Panc1 (cell line): ENCODE results near the gene KCNA3. TPM values are rescaled to one million over a fixed set of nuclear protein-coding genes. Genes with fewer than 3 reads are reported as not detected.

ENCODE experiments used
- ATAC-seq: fragments of 200-7000 bp; cut with Tn5 transposase; 2 replicates; pipeline ENCODE4 v1.9.1; 2020; ENCODE audit warnings: mild to moderate bottlenecking, moderate library complexity
- BruUV-seq: library from RNA; stranded (reverse); fragments of 400-500 nt; replicated peaks from 2 replicates; lab custom pipeline; 2021; lab: Mats Ljungman, UMichigan
- CTCF ChIA-PET: fragments of 300-600 bp; sonication (Branson Sonifier 250); formaldehyde crosslinking; loops from one replicate; lab custom pipeline; 2022; ENCODE audit warnings: antibody characterized with exemption; lab: Charles Lee
- POLR2A ChIA-PET: fragments of 300-600 bp; sonication (Branson Sonifier 250); formaldehyde crosslinking; loops from one replicate; lab custom pipeline; 2022; ENCODE audit warnings: antibody characterized with exemption; lab: Charles Lee
- DNase-seq: peaks from one replicate; pipeline ENCODE4 v3.0.0-alpha.2; 2010; ENCODE audit warnings: low read depth, low spot score
- H3K27ac ChIP-seq: 2 replicates; pipeline ENCODE4 v1.5.1; 2011; ENCODE audit warnings: mild to moderate bottlenecking, low read length, inconsistent platforms
- H3K27me3 ChIP-seq: fragments of 200-500 bp; sonication (Bioruptor generic); 2 replicates; pipeline ENCODE4 v1.6.0; 2014; ENCODE audit warnings: low read length, inconsistent platforms; ENCODE audit not compliant: control insufficient read depth, insufficient read depth
- H3K36me3 ChIP-seq: fragments of 200-500 bp; sonication (Bioruptor generic); 2 replicates; pipeline ENCODE4 v1.5.1; 2014; ENCODE audit warnings: inconsistent platforms, mild to moderate bottlenecking, low read length, moderate library complexity; ENCODE audit not compliant: control insufficient read depth, insufficient read depth
- H3K4me1 ChIP-seq: 2 replicates; pipeline ENCODE4 v1.5.1; 2011; ENCODE audit warnings: inconsistent platforms, mild to moderate bottlenecking, low read length, moderate library complexity; ENCODE audit not compliant: control insufficient read depth, insufficient read depth
- H3K4me3 ChIP-seq, 2 experiments: 2 replicates each; pipeline ENCODE4 v1.5.1; 2011 to 2012; ENCODE audit warnings: low read depth in 2 of 2, low read length in 2 of 2, mild to moderate bottlenecking in 2 of 2, inconsistent platforms in 1 of 2, moderate library complexity in 1 of 2
- H3K9me3 ChIP-seq: fragments of 200-500 bp; sonication (Bioruptor generic); 2 replicates; pipeline ENCODE4 v1.5.1; 2014; ENCODE audit warnings: low read depth, mild to moderate bottlenecking, inconsistent platforms, low read length, moderate library complexity; ENCODE audit not compliant: control insufficient read depth, insufficient read depth
- CTCF ChIP-seq: fragments of 450-650 bp; IDR thresholded peaks from 2 replicates; pipeline ENCODE4 v1.5.1; 2017; ENCODE audit warnings: mild to moderate bottlenecking
- POLR2AphosphoS5 ChIP-seq: IDR thresholded peaks from 2 replicates; pipeline ENCODE4 v1.6.1; 2012; ENCODE audit warnings: mild to moderate bottlenecking, low read depth, low read length, moderate library complexity
- REST ChIP-seq, 2 experiments: IDR thresholded peaks; 2 replicates each; pipeline ENCODE4 v1.6.1; 2011 to 2012; ENCODE audit warnings: low read depth in 2 of 2, control low read depth in 1 of 2, low read length in 1 of 2, mild to moderate bottlenecking in 1 of 2, moderate library complexity in 1 of 2; ENCODE audit not compliant: insufficient read depth in 1 of 2
- SIN3A ChIP-seq: IDR thresholded peaks from 2 replicates; pipeline ENCODE4 v1.6.1; 2012; ENCODE audit warnings: low read depth, mild to moderate bottlenecking, low read length, moderate library complexity, borderline replicate concordance; ENCODE audit not compliant: insufficient read depth
- TCF7L2 ChIP-seq: IDR thresholded peaks from 2 replicates; pipeline ENCODE4 v1.6.1; 2011; ENCODE audit warnings: mild to moderate bottlenecking, low read depth, low read length, inconsistent platforms
- in situ Hi-C: cut with HindIII; loops from 2 replicates; pipeline ENCODE4 v1.10.0; 2016; ENCODE audit warnings: low sequenced_read_pairs, low pct_unique_long_range_greater_than_20kb
- intact Hi-C: fragments of 100-400 bp; cut with micrococcal nuclease; formaldehyde crosslinking; loops from one replicate; pipeline ENCODE4 v1.10.0; 2022; ENCODE audit not compliant: unreplicated experiment
- total RNA-seq: library from RNA; stranded (reverse); gene quantifications from one replicate; pipeline ENCODE4 v1.2.1, GENCODE V29; 2021; ENCODE audit not compliant: unreplicated experiment

Gene KCNA3
- total RNA-seq, 1 experiment from 2014 or later, result not detected

GRCh38 chr1:110671361-110671760 is 3.4 kb downstream of the KCNA3 start:
- in situ Hi-C loops, result no loop called here
- Histone ChIP-seq H3K9me3 (no peaks in the 10 kb centered on the region), H3K4me3 (no peak overlapping the region), H3K36me3 (no peaks in the 10 kb centered on the region), H3K4me1 (no peaks in the 10 kb centered on the region), H3K27ac (no peak overlapping the region), H3K27me3 (peaks cover 3% of the 10 kb centered on the region; the same call in 1 of the 2 replicates)
- CTCF ChIA-PET, result no interaction called here
- POLR2A ChIA-PET, result no interaction called here
- intact Hi-C loops, result no loop called here
- TF ChIP-seq CTCF (no peak), SIN3A (no peak), POLR2AphosphoS5 (no peak), TCF7L2 (no peak), REST (IDR thresholded peaks at IDR 0.05; ENCODE audit: insufficient read depth in 1 of 2, low read depth in 2 of 2, low read length in 1 of 2) (no peak)
- ATAC-seq, result no peak
- BruUV-seq, result no TSS peak
- no peak for DNase-seq

DNA sequence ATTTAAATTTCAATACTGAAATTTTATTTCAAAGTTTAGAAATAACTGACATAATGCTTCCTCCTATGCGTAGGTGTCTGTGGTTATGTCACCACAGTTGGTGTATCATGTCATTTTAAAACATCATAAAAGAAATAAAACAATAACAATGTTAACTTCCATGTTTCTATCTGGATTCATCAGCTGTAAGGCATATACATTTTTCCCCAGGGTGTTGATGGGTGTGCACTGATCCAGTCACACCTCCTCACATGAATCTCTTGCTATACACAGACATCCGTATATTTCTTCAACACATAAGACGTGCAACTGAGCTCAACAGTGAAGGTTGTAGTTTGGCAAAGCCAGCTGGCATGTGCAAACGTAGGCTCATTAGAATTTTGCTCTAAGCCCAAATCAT is 6.2 kb downstream of the KCNA3 start:
- Histone ChIP-seq H3K36me3 (no peaks in the 10 kb centered on the region), H3K27me3 (peaks cover 3% of the 10 kb centered on the region; the same call in 1 of the 2 replicates), H3K9me3 (no peaks in the 10 kb centered on the region), H3K27ac (no peak overlapping the region), H3K4me1 (no peaks in the 10 kb centered on the region), H3K4me3 (no peak overlapping the region)
- CTCF ChIA-PET, result no interaction called here
- intact Hi-C loops, result no loop called here
- no peak for TF ChIP-seq POLR2AphosphoS5
- TF ChIP-seq CTCF, result no peak
- TF ChIP-seq SIN3A, result no peak
- TF ChIP-seq TCF7L2, result no peak
- TF ChIP-seq REST (IDR thresholded peaks at IDR 0.05; ENCODE audit: insufficient read depth in 1 of 2, low read depth in 2 of 2, low read length in 1 of 2), result no peak
- DNase-seq (no peak), ATAC-seq (no peak)
- POLR2A ChIA-PET, result no interaction called here
- in situ Hi-C loops, result no loop called here
- BruUV-seq, result no TSS peak
